K562 (cell line): ENCODE data around the gene PAX2. TPM values are rescaled to one million over a fixed set of nuclear protein-coding genes. Genes with fewer than 3 reads are reported as not detected.

Experiments used
- ATAC-seq: fragments of 200-7000 bp; cut with Tn5 transposase; 3 replicates; pipeline ENCODE4 v1.9.1; 2020; ENCODE audit warnings: moderate library complexity
- BruUV-seq: library from RNA; stranded (reverse); fragments of 400-500 nt; replicated peaks from 2 replicates; lab custom pipeline; 2021; lab: Mats Ljungman, UMichigan
- CTCF ChIA-PET: fragments of 300-600 bp; formaldehyde crosslinking; extraction: SDS; loops from one replicate; lab custom pipeline; 2021; ENCODE audit warnings: low intra/inter-chr PET ratio; lab: Yijun Ruan, JAX
- POLR2A ChIA-PET: fragments of 300-600, 350-650 bp; sonication (Branson Sonifier 250); formaldehyde crosslinking; extraction: SDS; loops from one replicate; lab custom pipeline; 2021; ENCODE audit warnings: antibody characterized with exemption, inconsistent platforms; lab: Yijun Ruan, JAX
- DNase-seq, 4 experiments: peaks; one replicate each; pipeline versions ENCODE4 v3.0.0 to v3.0.0-alpha.2; 2011 to 2018; ENCODE audit warnings: low spot score in 3 of 4, mixed read lengths in 3 of 4; ENCODE audit errors: extremely low read depth in 1 of 4
- FAIRE-seq: peaks from 2 replicates; lab custom pipeline; 2011; peaks lifted over from hg19 to GRCh38; lab: Jason Lieb, UNC
- H2AFZ ChIP-seq: 2 replicates; pipeline ENCODE4 v1.6.0; 2011; ENCODE audit warnings: low read depth, low read length, control low read depth, inconsistent platforms
- H3K27ac ChIP-seq: fragments of 200-600 bp; 3 replicates; pipeline ENCODE4 v1.8.0; 2011; ENCODE audit warnings: low read depth, mild to moderate bottlenecking, control low read depth, inconsistent platforms, low read length, moderate library complexity, mixed read lengths; ENCODE audit errors: extremely low read depth
- H3K27me3 ChIP-seq, 2 experiments: fragments of 300-600 bp in 1 of 2; 2 replicates in 1 of 2; 3 replicates in 1 of 2; pipeline versions ENCODE4 v1.6.0 to v1.8.0; 2011; ENCODE audit warnings: inconsistent platforms in 2 of 2, low read length in 2 of 2, mild to moderate bottlenecking in 1 of 2, mixed read lengths in 1 of 2, moderate library complexity in 1 of 2; ENCODE audit not compliant: control insufficient read depth in 2 of 2, insufficient read depth in 2 of 2
- H3K36me3 ChIP-seq: fragments of 300-600 bp; 3 replicates; pipeline ENCODE4 v1.8.0; 2011; ENCODE audit warnings: mild to moderate bottlenecking, low read length, inconsistent platforms; ENCODE audit not compliant: control insufficient read depth, insufficient read depth
- H3K4me1 ChIP-seq, 2 experiments: fragments of 200-600 bp in 1 of 2; replicated peaks in 1 of 2; 2 replicates in 1 of 2; 3 replicates in 1 of 2; pipeline versions ENCODE4 v1.5.1 to v1.8.0; 2011; ENCODE audit warnings: inconsistent platforms in 2 of 2, low read length in 2 of 2, mild to moderate bottlenecking in 1 of 2, mixed read lengths in 1 of 2, moderate library complexity in 1 of 2; ENCODE audit not compliant: control insufficient read depth in 2 of 2, insufficient read depth in 2 of 2
- H3K4me2 ChIP-seq: 2 replicates; pipeline ENCODE4 v1.6.1; 2011; ENCODE audit warnings: low read length, control low read depth, inconsistent platforms, mixed read lengths; ENCODE audit not compliant: insufficient read depth
- H3K4me3 ChIP-seq: fragments of 200-600 bp; sonication (generic), shearing (Covaris generic); 2 replicates; pipeline ENCODE4 v1.5.1; 2016; ENCODE audit warnings: control low read depth, inconsistent platforms
- H3K79me2 ChIP-seq: fragments of 200-600 bp; 3 replicates; pipeline ENCODE4 v1.8.0; 2011; ENCODE audit warnings: low read length, inconsistent platforms; ENCODE audit not compliant: control insufficient read depth, insufficient read depth
- H3K9ac ChIP-seq, 2 experiments: 2 replicates each; pipeline versions ENCODE4 v1.6.0 to v1.6.1; 2011; ENCODE audit warnings: low read depth in 2 of 2, low read length in 2 of 2, control low read depth in 1 of 2, inconsistent platforms in 1 of 2, mild to moderate bottlenecking in 1 of 2, mixed read lengths in 1 of 2; ENCODE audit not compliant: insufficient read depth in 1 of 2
- H3K9me1 ChIP-seq: one replicate; pipeline ENCODE4 v1.6.0; 2011; ENCODE audit warnings: inconsistent platforms, mild to moderate bottlenecking, low read length, moderate library complexity; ENCODE audit not compliant: control insufficient read depth, insufficient read depth
- H3K9me3 ChIP-seq: replicated peaks from 2 replicates; pipeline ENCODE4 v1.5.1; 2011; ENCODE audit warnings: low read depth, low read length, inconsistent platforms; ENCODE audit not compliant: control insufficient read depth, insufficient read depth
- H4K20me1 ChIP-seq: replicated peaks from 2 replicates; pipeline ENCODE4 v1.6.1; 2011; ENCODE audit warnings: low read length, inconsistent platforms, mixed read lengths; ENCODE audit not compliant: control insufficient read depth, insufficient read depth
- KDM1A ChIP-seq, 2 experiments: fragments of 450-650 bp; IDR thresholded peaks; 2 replicates each; pipeline ENCODE4 v1.6.1; 2016; ENCODE audit warnings: mild to moderate bottlenecking in 2 of 2
- MTA1 ChIP-seq: fragments of 450-650 bp; IDR thresholded peaks from 2 replicates; pipeline ENCODE4 v1.6.1; 2017; ENCODE audit warnings: borderline replicate concordance
- STAT5A ChIP-seq: IDR thresholded peaks from 2 replicates; pipeline ENCODE4 v1.6.1; 2012; ENCODE audit warnings: low read length, inconsistent platforms, borderline replicate concordance
- STAT6 ChIP-seq: sonication (generic); formaldehyde crosslinking; IDR thresholded peaks from 2 replicates; pipeline ENCODE4 v1.8.1; 2023; ENCODE audit warnings: mild to moderate bottlenecking, missing genetic modification reagents
- VEZF1 ChIP-seq: fragments of 200-800 bp; sonication (Bioruptor generic); IDR thresholded peaks from 2 replicates; pipeline ENCODE4 v1.6.1; 2017; ENCODE audit warnings: missing genetic modification characterization, missing compliant biosample characterization
- ZBTB2 ChIP-seq: fragments of 450-650 bp; IDR thresholded peaks from 2 replicates; pipeline ENCODE4 v1.6.1; 2016; ENCODE audit warnings: antibody characterized with exemption
- WGBS: fragments of 100-300 bp; shearing (Covaris generic); methylation state at CpG from one replicate; pipeline ENCODE4 v1.1.6; 2016; ENCODE audit warnings: low coverage, mixed read lengths; ENCODE audit not compliant: insufficient coverage; ENCODE audit errors: missing lambda C conversion rate; 5-methylcytosine and 5-hydroxymethylcytosine counted together
- in situ Hi-C: fragments of 300-500 bp; cut with MboI; formaldehyde crosslinking; loops from 4 replicates; pipeline ENCODE4 v1.15.0; 2018; ENCODE audit warnings: inconsistent platforms, mixed read lengths
- intact Hi-C: fragments of 100-400 bp; cut with micrococcal nuclease; formaldehyde crosslinking; loops from 2 replicates; pipeline ENCODE4 v1.14.2; 2022
- polyA plus RNA-seq, 8 experiments: library from polyadenylated mRNA; depleted of rRNA in 4 of 8; stranded (reverse) in 5 of 8; unstranded in 3 of 8; fragments of >200 nt; fragmentation: Nextera tagmentation in 2 of 8; fragmentation: Illumina TruSeq in 1 of 8; extraction: Ambion mirVana in 2 of 8; extraction: Trizol in 1 of 8; gene quantifications; 2 replicates each; pipeline versions ENCODE4 v1.2.1 to v1.2.3, GENCODE V29; 2011 to 2014; ENCODE audit warnings: inconsistent platforms in 1 of 8, missing spikeins in 1 of 8
- total RNA-seq, 7 experiments: library from RNA; depleted of rRNA in 6 of 7; stranded (reverse); fragments of >200 nt in 6 of 7; fragmentation: Illumina TruSeq in 2 of 7; extraction: Trizol in 2 of 7; gene quantifications; 2 replicates each; pipeline versions ENCODE4 v1.2.1 to v1.2.3, GENCODE V29; 2011 to 2021; ENCODE audit warnings: low replicate concordance in 1 of 7

The PAX2 gene
- total and polyA plus RNA-seq, 9 of the 15 experiments (the other 6 are each of a cell fraction or from before 2014, with no cell fraction given): not detected

GRCh38 chr10:100725071-100725471 is 20.3 kb upstream of the PAX2 start:
- BruUV-seq: no TSS peak
- H3K9me3 ChIP-seq: no peaks in the 10 kb centered on the region
- no peaks in the 10 kb centered on the region for H3K79me2 ChIP-seq
- no peak for DNase-seq
- TF ChIP-seq ZBTB2 (no peak), STAT5A (no peak), VEZF1 (no peak), STAT6 (CRISPR knock-in tag) (no peak), MTA1 (no peak), KDM1A (IDR thresholded peaks at IDR 0.05) (peak in 1 of 2 experiments; percentile 15; a peak in 1 of 4 replicates)
- TF ChIP-seq, all 486 proteins: peak for 1
- no peaks in the 10 kb centered on the region for H3K9me1 ChIP-seq
- whole genome bisulfite sequencing: 0% methylated on average over 5 of the region's 5 CpGs
- no peak overlapping the region for H3K9ac ChIP-seq
- ChIA-PET CTCF (no interaction called here), POLR2A (no interaction called here)
- FAIRE-seq (no peak), ATAC-seq (no peak)
- no peaks in the 10 kb centered on the region for H3K36me3 ChIP-seq
- peaks cover 8% of the 10 kb centered on the region; the same call in 1 of the 2 replicates for H4K20me1 ChIP-seq
- H3K27ac ChIP-seq: no peak overlapping the region
- intact Hi-C loops: loop anchor here (5.0 kb wide), 1 partner anchor 163 kb away; no protein-coding TSS in a partner anchor
- H3K27me3 ChIP-seq: peaks cover 3 to 29% of the 10 kb centered on the region in 2 experiments; a peak in 4 of 5 replicates
- no peak overlapping the region for H3K4me3 ChIP-seq
- no peak overlapping the region for H3K4me2 ChIP-seq
- no peak overlapping the region for H2AFZ ChIP-seq
- H3K4me1 ChIP-seq: peaks cover 0 to 7% of the 10 kb centered on the region in 2 experiments; a peak in 1 of 5 replicates
- in situ Hi-C loops: no loop called here
